Pancreas (tissue), 10 donors: ENCODE data around the gene C13orf42. TPM values are rescaled to one million over a fixed set of nuclear protein-coding genes. Genes with fewer than 3 reads are reported as not detected.

Source experiments
- ATAC-seq, 4 donors: fragments of 200-7000 bp; cut with Tn5 transposase; one replicate each; pipeline versions ENCODE4 v1.8.0 to v1.9.1; 2020; ENCODE audit warnings: mild to moderate bottlenecking in 4 of 4, moderate library complexity in 4 of 4
- DNase-seq, 6 donors: peaks; one replicate each; pipeline ENCODE4 v3.0.0-alpha.2; 2020
- FAIRE-seq: peaks from 2 replicates; lab custom pipeline; 2012; peaks lifted over from hg19 to GRCh38; lab: Jason Lieb, UNC
- H3K27ac ChIP-seq, 4 donors: fragments of 200-600 bp; sonication (generic); 1 replicate in 3 of 4; 2 replicates in 1 of 4; pipeline versions ENCODE4 v1.5.0 to v1.8.0; 2020
- H3K27me3 ChIP-seq, 4 donors: fragments of 200-600 bp; one replicate each; pipeline ENCODE4 v1.8.0; 2021
- H3K36me3 ChIP-seq, 3 donors: fragments of 200-600 bp; sonication (generic) in 1 of 3; one replicate each; pipeline versions ENCODE4 v1.5.0 to v1.8.0; 2020 to 2021
- H3K4me1 ChIP-seq, 3 donors: fragments of 200-600 bp; one replicate each; pipeline ENCODE4 v1.8.0; 2021
- H3K4me3 ChIP-seq, 4 donors: fragments of 200-600 bp; sonication (generic) in 2 of 4; one replicate each; pipeline versions ENCODE4 v1.5.0 to v1.8.0; 2020 to 2021
- H3K9me3 ChIP-seq, 4 donors: fragments of 200-600 bp; one replicate each; pipeline ENCODE4 v1.8.0; 2021
- CTCF ChIP-seq, 4 donors: fragments of 200-600 bp; sonication (generic) in 3 of 4; IDR thresholded peaks; one replicate each; pipeline versions ENCODE4 v1.5.0 to v1.8.0; 2021; ENCODE audit warnings: antibody characterized with exemption in 4 of 4
- WGBS, 2 donors: extraction: QIAGEN DNeasy Blood & Tissue Kit; methylation state at CpG; one replicate each; pipeline ENCODE4 v1.1.7; 2013; 5-methylcytosine and 5-hydroxymethylcytosine counted together
- intact Hi-C, 3 donors: fragments of 100-400 bp; cut with DNase I; formaldehyde crosslinking; loops; one replicate each; pipeline versions ENCODE4 v1.11.1 to v1.14.2; 2022
- polyA plus RNA-seq, 2 donors: library from polyadenylated mRNA; stranded (reverse); fragments of 200-250 nt; gene quantifications; one replicate each; pipeline ENCODE4 v1.2.3, GENCODE V29; 2013
- total RNA-seq, 6 donors: library from RNA; stranded (reverse); fragmentation: NEBNext Ultra II Directional in 4 of 6; extraction: Animal tissue kit (Norgen Biotek cat#: 25700) in 4 of 6; gene quantifications; one replicate each; pipeline versions ENCODE4 v1.2.1 to v1.2.4, GENCODE V29; 2021 to 2023
- donor health status: healthy with polysubstance abuse.
- donor health status: DM: no; HTN: no; CAD: no; lungs with moderate emphysema.
- donor health status: DM: no; HTN: no; CAD: no.
- donor health status: control.
- donor health status: control.
- donor health status: Bipolar disorder and iron deficiency.
- donor health status: DM: yes; HTN: yes; CAD: no.
- donor health status: DM: no; HTN: no; CAD: no.
- donor health status: DM: no; HTN: no; CAD: no.
- donor health status: DM: yes; HTN: yes; CAD: no.

Gene C13orf42
- total and polyA plus RNA-seq, 8 donors = not detected

- DNase-seq (no peak), FAIRE-seq (no peak), ATAC-seq (no peak)
- Histone ChIP-seq H3K36me3 (no peaks in the 10 kb centered on the region), H3K4me1 (no peaks in the 10 kb centered on the region), H3K27me3 (no peaks in the 10 kb centered on the region), H3K27ac (no peak overlapping the region), H3K4me3 (no peak overlapping the region), H3K9me3 (no peaks in the 10 kb centered on the region)
- intact Hi-C loops = no loop called here
- TF ChIP-seq CTCF (IDR thresholded peaks at IDR 0.05) = no peak
- 95 to 98% methylated on average over 1 of the region's 1 CpG for WGBS, 2 donors
Observed at GRCh38 chr13:51057906-51058305, 53.2 kb downstream of the C13orf42 start.

GRCh38 chr13:51057001-51057400 lies 54.1 kb downstream of the C13orf42 start:
- Histone ChIP-seq H3K27ac (no peak overlapping the region), H3K4me1 (no peaks in the 10 kb centered on the region)
- intact Hi-C loops = no loop called here

GRCh38 chr13:51052581-51052980 lies 58.5 kb downstream of the C13orf42 start:
- no peak overlapping the region for H3K27ac ChIP-seq
- H3K27me3 ChIP-seq = no peaks in the 10 kb centered on the region
- ATAC-seq (no peak), DNase-seq (no peak), FAIRE-seq (no peak)
- WGBS, 2 donors = 61 to 71% methylated on average over 3 of the region's 3 CpGs
- no peaks in the 10 kb centered on the region for H3K9me3 ChIP-seq
- no peaks in the 10 kb centered on the region for H3K36me3 ChIP-seq
- intact Hi-C loops = no loop called here
- H3K4me3 ChIP-seq = no peak overlapping the region
- TF ChIP-seq CTCF (IDR thresholded peaks at IDR 0.05) = no peak
- peaks cover 0 to 2% (median 0%) of the 10 kb centered on the region in 3 donors for H3K4me1 ChIP-seq

More at GRCh38 chr13:51057001-51057400, 54.1 kb downstream of the C13orf42 start:
- no peaks in the 10 kb centered on the region for H3K27me3 ChIP-seq
- DNase-seq = no peak
- no peak overlapping the region for H3K4me3 ChIP-seq
- ATAC-seq = no peak
- H3K36me3 ChIP-seq = no peaks in the 10 kb centered on the region
- no peaks in the 10 kb centered on the region for H3K9me3 ChIP-seq
- no peak for TF ChIP-seq CTCF (IDR thresholded peaks at IDR 0.05)
- no peak for FAIRE-seq

- no peaks in the 10 kb centered on the region for H3K27me3 ChIP-seq
- TF ChIP-seq CTCF (IDR thresholded peaks at IDR 0.05) = no peak
- FAIRE-seq (no peak), ATAC-seq (no peak), DNase-seq (no peak)
- peaks cover 0 to 5% (median 5%) of the 10 kb centered on the region in 3 donors for H3K4me1 ChIP-seq
- intact Hi-C loops = no loop called here
- H3K36me3 ChIP-seq = no peaks in the 10 kb centered on the region
- H3K4me3 ChIP-seq = no peak overlapping the region
- 72 to 81% methylated on average over 14 of the region's 14 CpGs for WGBS, 2 donors
- H3K27ac ChIP-seq = no peak overlapping the region
- H3K9me3 ChIP-seq = no peaks in the 10 kb centered on the region
Observed at GRCh38 chr13:51050021-51050830, 60.8 kb downstream of the C13orf42 start.

GRCh38 chr13:51048616-51049015 lies 62.5 kb downstream of the C13orf42 start:
- no peak for FAIRE-seq
- TF ChIP-seq CTCF (IDR thresholded peaks at IDR 0.05) = no peak

More at GRCh38 chr13:51048616-51049015, 62.5 kb downstream of the C13orf42 start:
- H3K4me3 ChIP-seq = no peak overlapping the region
- H3K36me3 ChIP-seq = no peaks in the 10 kb centered on the region
- H3K4me1 ChIP-seq = peaks cover 0 to 5% (median 5%) of the 10 kb centered on the region in 3 donors
- no peak for DNase-seq
- H3K9me3 ChIP-seq = no peaks in the 10 kb centered on the region
- H3K27ac ChIP-seq = no peak overlapping the region
- H3K27me3 ChIP-seq = no peaks in the 10 kb centered on the region
- no peak for ATAC-seq
- intact Hi-C loops = no loop called here
